A549 (cell line): Measurements from ENCODE around the gene KRT6B.

Experiments used
- CEBPB ChIP-seq, 2 experiments: fragments of >200 bp in 1 of 2; sonication (Bioruptor Twin) in 1 of 2; formaldehyde crosslinking in 1 of 2; IDR thresholded peaks; 2 replicates each; pipeline ENCODE4 v1.6.1; 2012 to 2016
- POLR2A ChIP-seq: IDR thresholded peaks from 2 replicates; pipeline ENCODE4 v1.6.1; 2012; ENCODE audit warnings: mild to moderate bottlenecking, low read length
- SREBF2 ChIP-seq: fragments of 450-650 bp; IDR thresholded peaks from 2 replicates; pipeline ENCODE4 v1.6.1; 2014; ENCODE audit warnings: mild to moderate bottlenecking, moderate library complexity
- TFCP2L1 ChIP-seq: fragments of 250-450 bp; sonication (Bioruptor Pico); IDR thresholded peaks from 2 replicates; pipeline ENCODE4 v1.5.0; 2021; ENCODE audit warnings: mild to moderate bottlenecking
- TF ChIP-seq, protein P1 (sequence below): fragments of >200 bp; sonication (Bioruptor Twin); formaldehyde crosslinking; IDR thresholded peaks from 3 replicates; pipeline ENCODE4 v1.5.1; 2016

DNA sequence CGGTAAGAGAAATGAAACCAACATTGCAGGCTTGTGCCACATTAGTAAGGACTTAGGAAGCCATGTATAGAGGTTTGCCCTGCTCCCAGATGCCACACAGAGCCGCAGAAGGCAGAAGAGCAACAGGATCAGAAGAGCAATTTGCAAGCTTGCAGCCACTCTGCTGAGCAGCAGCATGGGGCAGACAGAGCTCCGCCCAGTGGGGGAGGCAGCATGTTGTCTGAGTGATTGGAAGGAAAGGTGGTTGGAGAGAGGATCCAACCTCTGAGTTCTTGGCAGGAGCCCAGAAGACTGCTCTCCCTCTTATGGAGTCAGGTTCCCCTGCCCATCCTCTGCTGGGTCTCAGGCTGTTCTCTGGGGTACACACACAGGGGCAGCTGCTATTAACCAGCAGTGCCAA, 43.4 kb upstream of the KRT6B start:
- no peak for TF ChIP-seq TFCP2L1 (CRISPR knock-in tag)
- no peak for TF ChIP-seq CEBPB (IDR thresholded peaks at IDR 0.05)
- TF ChIP-seq, protein P1, sequence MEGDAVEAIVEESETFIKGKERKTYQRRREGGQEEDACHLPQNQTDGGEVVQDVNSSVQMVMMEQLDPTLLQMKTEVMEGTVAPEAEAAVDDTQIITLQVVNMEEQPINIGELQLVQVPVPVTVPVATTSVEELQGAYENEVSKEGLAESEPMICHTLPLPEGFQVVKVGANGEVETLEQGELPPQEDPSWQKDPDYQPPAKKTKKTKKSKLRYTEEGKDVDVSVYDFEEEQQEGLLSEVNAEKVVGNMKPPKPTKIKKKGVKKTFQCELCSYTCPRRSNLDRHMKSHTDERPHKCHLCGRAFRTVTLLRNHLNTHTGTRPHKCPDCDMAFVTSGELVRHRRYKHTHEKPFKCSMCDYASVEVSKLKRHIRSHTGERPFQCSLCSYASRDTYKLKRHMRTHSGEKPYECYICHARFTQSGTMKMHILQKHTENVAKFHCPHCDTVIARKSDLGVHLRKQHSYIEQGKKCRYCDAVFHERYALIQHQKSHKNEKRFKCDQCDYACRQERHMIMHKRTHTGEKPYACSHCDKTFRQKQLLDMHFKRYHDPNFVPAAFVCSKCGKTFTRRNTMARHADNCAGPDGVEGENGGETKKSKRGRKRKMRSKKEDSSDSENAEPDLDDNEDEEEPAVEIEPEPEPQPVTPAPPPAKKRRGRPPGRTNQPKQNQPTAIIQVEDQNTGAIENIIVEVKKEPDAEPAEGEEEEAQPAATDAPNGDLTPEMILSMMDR = no peak
- TF ChIP-seq SREBF2 = no peak
- TF ChIP-seq POLR2A = no peak
